Suprapubic skin (tissue), 4 donors: ENCODE data around the gene NEIL1. TPM values are rescaled to one million over a fixed set of nuclear protein-coding genes. Genes with fewer than 3 reads are reported as not detected.
A peak's percentile ranks its signal among the peaks of the same experiment; 100 is the strongest.
"Not testable (repeated sequence)": the region's sequence is repeated elsewhere in the genome, so short reads cannot be mapped to it uniquely, and the experiment has no call there.

Experiments
- DNase-seq, 2 donors: peaks; one replicate each; pipeline ENCODE4 v3.0.0-alpha.2; 2019; ENCODE audit warnings: low spot score in 2 of 2
- H3K27ac ChIP-seq: fragments of 200-600 bp; sonication (generic); one replicate; pipeline ENCODE4 v1.5.1; 2019
- H3K27me3 ChIP-seq: fragments of 200-600 bp; sonication (generic); one replicate; pipeline ENCODE4 v1.5.1; 2019
- H3K36me3 ChIP-seq: fragments of 200-600 bp; sonication (generic); one replicate; pipeline ENCODE4 v1.5.1; 2019
- H3K4me1 ChIP-seq: fragments of 200-600 bp; sonication (generic); one replicate; pipeline ENCODE4 v1.5.1; 2019
- H3K4me3 ChIP-seq: fragments of 200-600 bp; sonication (generic); one replicate; pipeline ENCODE4 v1.5.1; 2019; ENCODE audit warnings: mild to moderate bottlenecking
- H3K9me3 ChIP-seq: fragments of 200-600 bp; sonication (generic); one replicate; pipeline ENCODE4 v1.5.1; 2019
- CTCF ChIP-seq, 2 donors: fragments of 200-600 bp in 1 of 2; fragments of 450-650 bp in 1 of 2; sonication (generic) in 1 of 2; IDR thresholded peaks; one replicate each; pipeline ENCODE4 v1.5.1; 2016 to 2019; ENCODE audit warnings: antibody characterized with exemption in 2 of 2, mild to moderate bottlenecking in 1 of 2, moderate library complexity in 1 of 2
- EP300 ChIP-seq: sonication (generic); formaldehyde crosslinking; IDR thresholded peaks from one replicate; pipeline ENCODE4 v1.6.1; 2017; ENCODE audit warnings: antibody characterized with exemption
- POLR2A ChIP-seq, 2 donors: fragments of 450-650 bp; IDR thresholded peaks; one replicate each; pipeline ENCODE4 v1.6.1; 2017; ENCODE audit warnings: antibody characterized with exemption in 2 of 2, mild to moderate bottlenecking in 2 of 2, moderate library complexity in 2 of 2
- POLR2AphosphoS5 ChIP-seq, 3 donors: sonication (generic); formaldehyde crosslinking; IDR thresholded peaks; one replicate each; pipeline ENCODE4 v1.6.1; 2017; ENCODE audit warnings: antibody characterized with exemption in 3 of 3
- WGBS: methylation state at CpG from one replicate; pipeline ENCODE4 v1.1.5; 2018; 5-methylcytosine and 5-hydroxymethylcytosine counted together
- total RNA-seq, 4 donors: library from RNA; depleted of rRNA; stranded (reverse); fragments of >200 nt; gene quantifications; one replicate each; pipeline ENCODE4 v1.1.0, GENCODE V29; 2016

The NEIL1 gene
- total RNA-seq, 4 donors from 2014 or later: 26.3 to 123 (median 38.0) TPM

GRCh38 chr15:75307778-75308390, 39.0 kb upstream of the NEIL1 start:
- H3K9me3 ChIP-seq: no peaks in the 10 kb centered on the region
- H3K27ac ChIP-seq: no peak overlapping the region
- no peaks in the 10 kb centered on the region for H3K4me1 ChIP-seq
- H3K4me3 ChIP-seq: no peak overlapping the region
- no peaks in the 10 kb centered on the region for H3K36me3 ChIP-seq
- no peak for DNase-seq
- WGBS: 50% methylated on average over 9 of the region's 15 CpGs
- TF ChIP-seq EP300: no peak
- peak in 1 of 2 donors; percentile 28 for TF ChIP-seq CTCF (IDR thresholded peaks at IDR 0.05)
- peaks cover 23% of the 10 kb centered on the region for H3K27me3 ChIP-seq

- Histone ChIP-seq H3K27me3 (peaks cover 23% of the 10 kb centered on the region), H3K4me3 (no peak overlapping the region), H3K4me1 (no peaks in the 10 kb centered on the region), H3K36me3 (no peaks in the 10 kb centered on the region), H3K9me3 (no peaks in the 10 kb centered on the region), H3K27ac (no peak overlapping the region)
- no peak for DNase-seq
- no peak for TF ChIP-seq POLR2A (IDR thresholded peaks at IDR 0.05)
- no peak for TF ChIP-seq CTCF (IDR thresholded peaks at IDR 0.05)
Observed at GRCh38 chr15:75309711-75310110, 37.1 kb upstream of the NEIL1 start.

GRCh38 chr15:75312548-75312947, 34.3 kb upstream of the NEIL1 start:
- H3K27ac ChIP-seq, H3K4me1 ChIP-seq, DNase-seq, H3K9me3 ChIP-seq, H3K4me3 ChIP-seq, H3K36me3 ChIP-seq: not testable (repeated sequence)
- peaks cover 11% of the 10 kb centered on the region for H3K27me3 ChIP-seq
- 92% methylated on average over 1 of the region's 1 CpG for WGBS

GRCh38 chr15:75313116-75313845, 33.6 kb upstream of the NEIL1 start:
- H3K4me1 ChIP-seq: no peaks in the 10 kb centered on the region
- WGBS: 90% methylated on average over 6 of the region's 13 CpGs
- DNase-seq: no peak
- TF ChIP-seq POLR2A (IDR thresholded peaks at IDR 0.05) (no peak), POLR2AphosphoS5 (IDR thresholded peaks at IDR 0.05) (no peak), EP300 (no peak), CTCF (IDR thresholded peaks at IDR 0.05) (no peak)
- H3K36me3 ChIP-seq: no peaks in the 10 kb centered on the region
- peaks cover 8% of the 10 kb centered on the region for H3K27me3 ChIP-seq
- H3K27ac ChIP-seq: no peak overlapping the region
- no peaks in the 10 kb centered on the region for H3K9me3 ChIP-seq
- H3K4me3 ChIP-seq: no peak overlapping the region

GRCh38 chr15:75314552-75315290, 32.1 kb upstream of the NEIL1 start:
- no peak overlapping the region for H3K4me3 ChIP-seq
- DNase-seq: no peak
- H3K27me3 ChIP-seq: no peaks in the 10 kb centered on the region
- TF ChIP-seq POLR2A (IDR thresholded peaks at IDR 0.05) (no peak), POLR2AphosphoS5 (IDR thresholded peaks at IDR 0.05) (no peak), CTCF (IDR thresholded peaks at IDR 0.05) (no peak), EP300 (no peak)
- H3K4me1 ChIP-seq: no peaks in the 10 kb centered on the region
- H3K27ac ChIP-seq: no peak overlapping the region
- H3K9me3 ChIP-seq: no peaks in the 10 kb centered on the region
- no peaks in the 10 kb centered on the region for H3K36me3 ChIP-seq
- 88% methylated on average over 5 of the region's 5 CpGs for WGBS

- not testable (repeated sequence) for H3K4me3 ChIP-seq, H3K36me3 ChIP-seq, H3K27me3 ChIP-seq, H3K27ac ChIP-seq, H3K9me3 ChIP-seq, H3K4me1 ChIP-seq, DNase-seq
- 90% methylated on average over 5 of the region's 5 CpGs for WGBS
Observed at GRCh38 chr15:75319231-75319897, 27.5 kb upstream of the NEIL1 start.
